Upper lobe of left lung (tissue), 4 donors: ENCODE results near the gene SNHG17.

Source experiments
- CTCF ChIP-seq, 6 experiments: fragments of 450-650 bp in 4 of 6; fragments of 200-600 bp in 2 of 6; sonication (generic) in 2 of 6; IDR thresholded peaks; one replicate each; pipeline ENCODE4 v1.5.1; 2016 to 2019; ENCODE audit warnings: antibody characterized with exemption in 6 of 6
- EP300 ChIP-seq, 4 donors: sonication (generic); formaldehyde crosslinking; IDR thresholded peaks; one replicate each; pipeline ENCODE4 v1.5.1; 2017; ENCODE audit warnings: antibody characterized with exemption in 4 of 4, control low read depth in 2 of 4
- POLR2A ChIP-seq, 4 donors: fragments of 450-650 bp; IDR thresholded peaks; one replicate each; pipeline ENCODE4 v1.5.1; 2016 to 2017; ENCODE audit warnings: antibody characterized with exemption in 4 of 4, mild to moderate bottlenecking in 2 of 4
- POLR2AphosphoS5 ChIP-seq, 2 donors: sonication (generic); formaldehyde crosslinking; IDR thresholded peaks; one replicate each; pipeline ENCODE4 v1.5.1; 2017; ENCODE audit warnings: antibody characterized with exemption in 2 of 2

- no peak for TF ChIP-seq EP300 (IDR thresholded peaks at IDR 0.05)
- TF ChIP-seq CTCF (IDR thresholded peaks at IDR 0.05) = no peak
- no peak for TF ChIP-seq POLR2A (IDR thresholded peaks at IDR 0.05)
- TF ChIP-seq POLR2AphosphoS5 (IDR thresholded peaks at IDR 0.05) = no peak
Observed at GRCh38 chr20:38383147-38383546, 52.0 kb downstream of the SNHG17 start.
